PC-9 (cell line): Measurements from ENCODE around the gene UGT2B7. TPM values are rescaled to one million over a fixed set of nuclear protein-coding genes. Genes with fewer than 3 reads are reported as not detected.

ENCODE experiments used
- BruUV-seq: library from RNA; stranded (reverse); fragments of 400-500 nt; replicated peaks from 2 replicates; lab custom pipeline; 2021; lab: Mats Ljungman, UMichigan
- CTCF ChIA-PET: fragments of 300-600 bp; sonication (Branson Sonifier 250); formaldehyde crosslinking; loops from one replicate; lab custom pipeline; 2022; ENCODE audit warnings: antibody characterized with exemption; lab: Charles Lee
- POLR2A ChIA-PET: fragments of 300-600 bp; sonication (Branson Sonifier 250); formaldehyde crosslinking; loops from one replicate; lab custom pipeline; 2022; ENCODE audit warnings: antibody characterized with exemption; ENCODE audit not compliant: unreplicated experiment; lab: Charles Lee
- DNase-seq, 2 experiments: peaks; one replicate each; pipeline versions ENCODE4 v3.0.0 to v3.0.0-alpha.2; 2015 to 2022; ENCODE audit warnings: mixed read lengths in 1 of 2
- H2AFZ ChIP-seq: fragments of 200-600 bp; sonication (generic); 2 replicates; pipeline ENCODE4 v1.8.1; 2017; ENCODE audit warnings: antibody characterized with exemption
- H3F3A ChIP-seq: fragments of 200-600 bp; sonication (generic); 2 replicates; pipeline ENCODE4 v1.8.1; 2017; ENCODE audit warnings: antibody characterized with exemption, mild to moderate bottlenecking, low read depth; ENCODE audit not compliant: insufficient read depth
- H3K27ac ChIP-seq: fragments of 200-600 bp; sonication (generic); 2 replicates; pipeline ENCODE4 v1.6.1; 2016; ENCODE audit warnings: mixed run types
- H3K27me3 ChIP-seq: fragments of 200-600 bp; sonication (generic); 2 replicates; pipeline ENCODE4 v1.6.1; 2016; ENCODE audit warnings: low read depth, mixed run types; ENCODE audit not compliant: insufficient read depth
- H3K36me3 ChIP-seq: fragments of 200-600 bp; sonication (generic); 2 replicates; pipeline ENCODE4 v1.6.1; 2016; ENCODE audit warnings: low read depth, mixed run types
- H3K4me1 ChIP-seq: fragments of 200-600 bp; sonication (generic); replicated peaks from 2 replicates; pipeline ENCODE4 v1.6.1; 2016; ENCODE audit warnings: mixed run types; ENCODE audit not compliant: insufficient read depth
- H3K4me2 ChIP-seq: fragments of 200-600 bp; sonication (generic); 2 replicates; pipeline ENCODE4 v1.6.1; 2017; ENCODE audit warnings: mixed run types
- H3K4me3 ChIP-seq: fragments of 200-600 bp; sonication (generic); 2 replicates; pipeline ENCODE4 v1.6.1; 2016; ENCODE audit warnings: mixed run types
- H3K79me2 ChIP-seq: fragments of 200-600 bp; sonication (generic); 2 replicates; pipeline ENCODE4 v1.6.1; 2017; ENCODE audit warnings: low read depth, mixed run types
- H3K9me2 ChIP-seq: fragments of 200-600 bp; sonication (generic); 2 replicates; pipeline ENCODE4 v1.8.1; 2017; ENCODE audit warnings: mild to moderate bottlenecking; ENCODE audit not compliant: insufficient read depth
- H3K9me3 ChIP-seq: fragments of 200-600 bp; sonication (generic); 2 replicates; pipeline ENCODE4 v1.8.1; 2016; ENCODE audit warnings: low read depth; ENCODE audit not compliant: insufficient read depth
- H4K20me1 ChIP-seq: fragments of 200-600 bp; sonication (generic); 2 replicates; pipeline ENCODE4 v1.8.1; 2017; ENCODE audit not compliant: insufficient read depth
- CTCF ChIP-seq: fragments of 200-600 bp; sonication (generic); conservative IDR thresholded peaks from 2 replicates; pipeline ENCODE4 v1.6.1; 2017; ENCODE audit warnings: mixed run types, antibody characterized with exemption, mild to moderate bottlenecking, moderate library complexity
- EZH2 ChIP-seq: fragments of 200-600 bp; sonication (generic); IDR thresholded peaks from 2 replicates; pipeline ENCODE4 v1.8.0; 2017; ENCODE audit warnings: antibody characterized with exemption, low read depth
- intact Hi-C: fragments of 100-400 bp; cut with micrococcal nuclease; formaldehyde crosslinking; loops from one replicate; pipeline ENCODE4 v1.10.0; 2022; ENCODE audit not compliant: unreplicated experiment
- total RNA-seq: library from RNA; stranded (reverse); gene quantifications from 2 replicates; pipeline ENCODE4 v1.2.3, GENCODE V29; 2021

UGT2B7 gene
- total RNA-seq, 1 experiment from 2014 or later = not detected

GRCh38 chr4:69092190-69092589 lies 4.1 kb upstream of the UGT2B7 start:
- Histone ChIP-seq H3K27ac (no peak overlapping the region), H3K4me3 (no peak overlapping the region), H2AFZ (no peak overlapping the region), H3F3A (peaks cover 4% of the 10 kb centered on the region; the same call in 1 of the 2 replicates), H3K4me2 (no peak overlapping the region), H3K36me3 (no peaks in the 10 kb centered on the region), H4K20me1 (no peaks in the 10 kb centered on the region), H3K4me1 (peaks cover 5% of the 10 kb centered on the region; the same call in 1 of the 2 replicates), H3K9me3 (no peaks in the 10 kb centered on the region), H3K9me2 (no peaks in the 10 kb centered on the region), H3K79me2 (no peaks in the 10 kb centered on the region), H3K27me3 (no peaks in the 10 kb centered on the region)
- TF ChIP-seq EZH2 = no peak
- no peak for TF ChIP-seq CTCF
- no TSS peak for BruUV-seq
- no peak for DNase-seq
- intact Hi-C loops = no loop called here
- ChIA-PET CTCF (no interaction called here), POLR2A (no interaction called here)

GRCh38 chr4:69092980-69093568 lies 3.2 kb upstream of the UGT2B7 start:
- TF ChIP-seq CTCF (no peak), EZH2 (no peak)
- H2AFZ ChIP-seq = no peak overlapping the region
- H3K79me2 ChIP-seq = no peaks in the 10 kb centered on the region
- no TSS peak for BruUV-seq
- no peak overlapping the region for H3K4me3 ChIP-seq
- H3K9me2 ChIP-seq = no peaks in the 10 kb centered on the region
- CTCF ChIA-PET = no interaction called here
- H4K20me1 ChIP-seq = no peaks in the 10 kb centered on the region
- peaks cover 5% of the 10 kb centered on the region; the same call in 1 of the 2 replicates for H3K4me1 ChIP-seq
- peaks cover 4% of the 10 kb centered on the region; the same call in 1 of the 2 replicates for H3F3A ChIP-seq
- H3K4me2 ChIP-seq = no peak overlapping the region
- no peak for DNase-seq
- no peaks in the 10 kb centered on the region for H3K9me3 ChIP-seq
- intact Hi-C loops = no loop called here
- H3K27me3 ChIP-seq = no peaks in the 10 kb centered on the region
- POLR2A ChIA-PET = no interaction called here
- no peak overlapping the region for H3K27ac ChIP-seq
- H3K36me3 ChIP-seq = no peaks in the 10 kb centered on the region

- no peak for DNase-seq
- H3K4me3 ChIP-seq = no peak overlapping the region
- no peaks in the 10 kb centered on the region for H4K20me1 ChIP-seq
- CTCF ChIA-PET = no interaction called here
- intact Hi-C loops = no loop called here
- POLR2A ChIA-PET = no interaction called here
- H3F3A ChIP-seq = peaks cover 4% of the 10 kb centered on the region; the same call in 1 of the 2 replicates
- no peaks in the 10 kb centered on the region for H3K79me2 ChIP-seq
- H3K4me1 ChIP-seq = peaks cover 5% of the 10 kb centered on the region; the same call in 1 of the 2 replicates
- H3K36me3 ChIP-seq = no peaks in the 10 kb centered on the region
- H3K27ac ChIP-seq = no peak overlapping the region
- no peak for TF ChIP-seq EZH2
- no peak for TF ChIP-seq CTCF
- no peak overlapping the region for H3K4me2 ChIP-seq
- no peak overlapping the region for H2AFZ ChIP-seq
- BruUV-seq = no TSS peak
- H3K9me3 ChIP-seq = no peaks in the 10 kb centered on the region
- H3K9me2 ChIP-seq = no peaks in the 10 kb centered on the region
- no peaks in the 10 kb centered on the region for H3K27me3 ChIP-seq
Measured at GRCh38 chr4:69093681-69094080, 2.6 kb upstream of the UGT2B7 start.
